HepG2 (cell line): ENCODE data around the gene ABCC3. TPM values are rescaled to one million over a fixed set of nuclear protein-coding genes. Genes with fewer than 3 reads are reported as not detected.

ENCODE experiments used
- ATAC-seq: fragments of 200-7000 bp; cut with Tn5 transposase; 3 replicates; pipeline ENCODE4 v1.9.1; 2020; ENCODE audit warnings: mild to moderate bottlenecking, moderate library complexity
- BruUV-seq: library from RNA; stranded (reverse); fragments of 400-500 nt; replicated peaks from 2 replicates; lab custom pipeline; 2021; lab: Mats Ljungman, UMichigan
- CTCF ChIA-PET: fragments of 300-600 bp; formaldehyde crosslinking; extraction: SDS; loops from one replicate; lab custom pipeline; 2021; ENCODE audit warnings: low total read pairs, inconsistent platforms, low intra/inter-chr PET ratio; lab: Yijun Ruan, JAX
- POLR2A ChIA-PET: fragments of 350-600 bp; sonication (Branson Sonifier 250); formaldehyde crosslinking; loops from one replicate; lab custom pipeline; 2020; ENCODE audit warnings: antibody characterized with exemption, inconsistent platforms; lab: Yijun Ruan, JAX
- DNase-seq: peaks from one replicate; pipeline ENCODE4 v3.0.0-alpha.2; 2015; ENCODE audit warnings: low spot score
- FAIRE-seq: peaks from 3 replicates; lab custom pipeline; 2011; peaks lifted over from hg19 to GRCh38; lab: Jason Lieb, UNC
- H2AFZ ChIP-seq: one replicate; pipeline ENCODE4 v1.6.1; 2011; ENCODE audit warnings: low read length, inconsistent platforms
- H3K27ac ChIP-seq: fragments of 300-600 bp; 3 replicates; pipeline ENCODE4 v1.8.0; 2011; ENCODE audit warnings: mixed run types, mild to moderate bottlenecking, mixed read lengths, low read length, inconsistent platforms; ENCODE audit not compliant: insufficient read depth; ENCODE audit errors: extremely low read length
- H3K27me3 ChIP-seq, 2 experiments: fragments of 200-600 bp in 1 of 2; 2 replicates in 1 of 2; 3 replicates in 1 of 2; pipeline versions ENCODE4 v1.6.0 to v1.8.0; 2011; ENCODE audit warnings: low read length in 2 of 2, mild to moderate bottlenecking in 2 of 2, moderate library complexity in 2 of 2, inconsistent platforms in 1 of 2; ENCODE audit not compliant: insufficient read depth in 2 of 2, control insufficient read depth in 1 of 2
- H3K36me3 ChIP-seq, 2 experiments: fragments of 200-600 bp in 1 of 2; replicated peaks in 1 of 2; 2 replicates in 1 of 2; 3 replicates in 1 of 2; pipeline versions ENCODE4 v1.5.1 to v1.8.0; 2011; ENCODE audit warnings: low read length in 2 of 2, inconsistent platforms in 1 of 2; ENCODE audit not compliant: insufficient read depth in 2 of 2, control insufficient read depth in 1 of 2
- H3K4me1 ChIP-seq: 2 replicates; pipeline ENCODE4 v1.5.1; 2012; ENCODE audit warnings: low read length, inconsistent platforms; ENCODE audit not compliant: insufficient read depth
- H3K4me2 ChIP-seq: 2 replicates; pipeline ENCODE4 v1.6.0; 2011; ENCODE audit warnings: low read depth, low read length, inconsistent platforms
- H3K4me3 ChIP-seq, 3 experiments: fragments of 200-600 bp in 1 of 3; sonication (generic), shearing (Covaris generic) in 1 of 3; replicated peaks in 1 of 3; 2 replicates each; pipeline ENCODE4 v1.5.1; 2011 to 2016; ENCODE audit warnings: low read length in 3 of 3, inconsistent platforms in 2 of 3, low read depth in 2 of 3, mild to moderate bottlenecking in 2 of 3, control low read depth in 1 of 3, mixed read lengths in 1 of 3; ENCODE audit not compliant: insufficient read depth in 1 of 3
- H3K79me2 ChIP-seq: one replicate; pipeline ENCODE4 v1.6.1; 2011; ENCODE audit warnings: low read length, inconsistent platforms; ENCODE audit not compliant: insufficient read depth
- H3K9ac ChIP-seq: 2 replicates; pipeline ENCODE4 v1.6.0; 2011; ENCODE audit warnings: mild to moderate bottlenecking, low read depth, low read length, inconsistent platforms; ENCODE audit not compliant: insufficient read depth
- H3K9me3 ChIP-seq: 2 replicates; pipeline ENCODE4 v1.5.1; 2012; ENCODE audit warnings: mild to moderate bottlenecking, low read length
- H4K20me1 ChIP-seq: 2 replicates; pipeline ENCODE4 v1.6.0; 2011; ENCODE audit warnings: inconsistent platforms, mild to moderate bottlenecking, low read length, moderate library complexity; ENCODE audit not compliant: insufficient read depth
- HDAC6 ChIP-seq: fragments of 200-600 bp; sonication (generic); IDR thresholded peaks from 2 replicates; pipeline ENCODE4 v1.7.0; 2017; ENCODE audit warnings: mild to moderate bottlenecking, antibody characterized with exemption, low read length, low read depth
- HIVEP1 ChIP-seq: sonication (generic); formaldehyde crosslinking; IDR thresholded peaks from 2 replicates; pipeline ENCODE4 v1.4.0; 2020; ENCODE audit warnings: mild to moderate bottlenecking, missing genetic modification reagents
- HMGXB3 ChIP-seq: sonication (generic); formaldehyde crosslinking; IDR thresholded peaks from 2 replicates; pipeline ENCODE4 v1.4.0; 2020; ENCODE audit warnings: missing genetic modification reagents, borderline replicate concordance
- NFATC3 ChIP-seq: sonication (generic); formaldehyde crosslinking; IDR thresholded peaks from 2 replicates; pipeline ENCODE4 v1.5.1; 2020; ENCODE audit warnings: mild to moderate bottlenecking, missing genetic modification reagents
- NR2F6 ChIP-seq, 2 experiments: IDR thresholded peaks; 2 replicates each; pipeline ENCODE4 v1.6.1; 2016; ENCODE audit warnings: antibody characterized with exemption in 1 of 2, mild to moderate bottlenecking in 1 of 2
- RORA ChIP-seq: sonication (generic); formaldehyde crosslinking; IDR thresholded peaks from 2 replicates; pipeline ENCODE4 v1.5.0; 2020; ENCODE audit warnings: mild to moderate bottlenecking, missing genetic modification reagents, moderate library complexity
- SAP130 ChIP-seq: IDR thresholded peaks from 2 replicates; pipeline ENCODE4 v1.6.1; 2016; ENCODE audit warnings: low read depth
- SMAD9 ChIP-seq: sonication (generic); formaldehyde crosslinking; IDR thresholded peaks from 2 replicates; pipeline ENCODE4 v1.5.1; 2020; ENCODE audit warnings: mild to moderate bottlenecking, missing genetic modification reagents
- SNAPC2 ChIP-seq: sonication (generic); formaldehyde crosslinking; IDR thresholded peaks from 2 replicates; pipeline ENCODE4 v1.8.1; 2022; ENCODE audit warnings: mild to moderate bottlenecking, missing genetic modification reagents
- ZNF235 ChIP-seq: sonication (generic); formaldehyde crosslinking; IDR thresholded peaks from 2 replicates; pipeline ENCODE4 v1.8.1; 2023; ENCODE audit warnings: mild to moderate bottlenecking, missing genetic modification reagents, borderline replicate concordance
- ZNF275 ChIP-seq: sonication (generic); formaldehyde crosslinking; IDR thresholded peaks from 2 replicates; pipeline ENCODE4 v1.8.0; 2022; ENCODE audit warnings: missing genetic modification reagents, mild to moderate bottlenecking, inconsistent platforms, borderline replicate concordance
- ZNF367 ChIP-seq: sonication (generic); formaldehyde crosslinking; IDR thresholded peaks from 2 replicates; pipeline ENCODE4 v1.4.0; 2020; ENCODE audit warnings: missing genetic modification reagents, borderline replicate concordance
- ZNF460 ChIP-seq: sonication (generic); formaldehyde crosslinking; IDR thresholded peaks from 2 replicates; pipeline ENCODE4 v1.5.1; 2020; ENCODE audit warnings: missing genetic modification reagents, mild to moderate bottlenecking, borderline replicate concordance
- ZNF605 ChIP-seq: sonication (generic); formaldehyde crosslinking; IDR thresholded peaks from 2 replicates; pipeline ENCODE4 v1.8.0; 2022; ENCODE audit warnings: mild to moderate bottlenecking, missing genetic modification reagents
- ZNF644 ChIP-seq: IDR thresholded peaks from 2 replicates; pipeline ENCODE4 v1.6.1; 2016; ENCODE audit warnings: low read depth
- WGBS: methylation state at CpG from one replicate; pipeline ENCODE4 v1.1.6; 2017; ENCODE audit warnings: low lambda C conversion rate; 5-methylcytosine and 5-hydroxymethylcytosine counted together
- in situ Hi-C: cut with HindIII; loops from 2 replicates; pipeline ENCODE4 v1.10.0; 2017; ENCODE audit warnings: low pct_unique_long_range_greater_than_20kb; ENCODE audit not compliant: extremely low pct_ligation_motif_present
- intact Hi-C: fragments of 100-400 bp; cut with micrococcal nuclease; formaldehyde crosslinking; loops from one replicate; pipeline ENCODE4 v1.10.0; 2022; ENCODE audit not compliant: unreplicated experiment
- polyA plus RNA-seq, 8 experiments: library from polyadenylated mRNA; depleted of rRNA in 3 of 8; stranded (reverse) in 7 of 8; unstranded in 1 of 8; fragments of >200 nt; fragmentation: Illumina TruSeq in 4 of 8; extraction: Trizol in 4 of 8; gene quantifications; 2 replicates each; pipeline versions ENCODE4 v1.2.1 to v1.2.3, GENCODE V29; 2011 to 2016; ENCODE audit warnings: low read depth in 4 of 8, missing spikeins in 1 of 8, mixed read lengths in 1 of 8; ENCODE audit not compliant: insufficient read depth in 1 of 8
- total RNA-seq, 5 experiments: library from RNA; depleted of rRNA; stranded (reverse); fragments of >200 nt; fragmentation: Illumina TruSeq; extraction: Trizol; gene quantifications; 2 replicates each; pipeline ENCODE4 v1.2.3, GENCODE V29; 2016; ENCODE audit warnings: low read depth in 1 of 5
- TF ChIP-seq, protein P1 (sequence below): fragments of 450-650 bp; IDR thresholded peaks from 2 replicates; pipeline ENCODE4 v1.6.1; 2016

ABCC3 gene
- total and polyA plus RNA-seq, 2 of the 13 experiments (the other 11 are each of a cell fraction or from before 2014, with no cell fraction given), result 25.2 to 50.7 TPM

DNA sequence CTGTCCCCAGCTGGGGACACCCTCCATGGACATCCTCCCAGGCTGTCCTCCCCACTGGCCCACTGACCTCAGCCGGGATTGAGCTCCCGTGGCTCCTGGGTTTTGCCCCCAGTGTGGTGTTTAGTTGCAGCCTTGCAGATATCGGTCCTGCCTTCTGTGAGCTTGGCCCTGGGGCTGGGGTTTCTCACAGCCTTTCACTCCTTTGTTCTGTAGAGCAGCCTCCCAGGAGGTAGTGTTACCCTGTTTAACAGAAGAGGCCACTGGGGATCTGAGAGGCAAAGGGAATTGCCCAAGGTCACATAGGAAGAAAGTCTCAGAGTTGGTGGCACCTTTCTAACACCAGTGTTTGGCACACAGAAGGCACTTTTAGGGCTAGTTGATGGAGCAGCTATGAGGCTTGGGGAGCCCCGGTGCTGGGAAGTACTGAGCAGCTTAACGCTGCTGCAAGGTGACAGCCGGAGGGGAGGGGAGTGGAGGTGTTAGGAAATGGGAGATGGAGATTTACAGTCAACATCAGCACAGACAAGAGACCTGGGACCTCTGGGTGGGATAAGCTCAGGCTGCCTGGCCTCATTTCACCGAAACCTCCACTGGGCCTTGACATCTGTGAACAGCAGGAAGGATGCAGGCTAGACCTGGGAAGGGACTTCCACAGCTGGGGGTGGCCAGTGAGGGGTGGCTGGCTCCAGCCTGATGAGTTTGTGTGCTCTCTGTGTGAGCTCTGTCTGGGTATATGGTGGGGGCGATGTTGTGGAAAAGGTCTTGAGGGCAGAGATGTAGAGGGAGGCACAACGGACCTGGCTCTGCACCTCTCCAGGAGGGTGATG lies 48.0 kb upstream of the ABCC3 start (continued):
- TF ChIP-seq HMGXB3 (CRISPR knock-in tag) (no peak), ZNF460 (CRISPR knock-in tag) (no peak)

DNA sequence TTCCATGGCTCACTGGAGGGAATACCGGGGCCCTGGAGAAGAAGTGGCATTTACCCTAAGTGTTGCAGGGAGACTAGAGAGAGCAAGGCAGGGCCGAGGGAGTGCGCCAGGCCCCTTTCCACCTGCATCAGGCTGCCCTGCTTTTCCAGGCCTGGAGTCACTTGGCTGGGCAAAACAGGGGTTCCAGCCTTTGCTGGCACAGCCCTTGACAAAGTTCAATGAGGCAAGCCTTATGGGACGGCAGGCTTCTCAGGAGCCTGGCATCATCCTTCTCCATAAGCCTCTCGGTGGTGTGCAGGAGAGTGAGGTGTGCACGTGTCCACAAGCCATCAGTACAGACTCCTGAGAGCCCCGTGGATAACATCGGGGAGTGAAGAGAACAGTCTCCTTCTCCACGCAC lies 47.1 kb upstream of the ABCC3 start:
- WGBS, result 44% methylated on average over 8 of the region's 9 CpGs
- intact Hi-C loops (no loop called here), in situ Hi-C loops (no loop called here)
- Histone ChIP-seq H3K27ac (no peak overlapping the region), H3K4me2 (no peak overlapping the region), H4K20me1 (no peaks in the 10 kb centered on the region), H3K9me3 (no peaks in the 10 kb centered on the region), H2AFZ (no peak overlapping the region), H3K9ac (no peak overlapping the region), H3K79me2 (no peaks in the 10 kb centered on the region), H3K27me3 (peaks cover 36 to 96% of the 10 kb centered on the region in 2 experiments), H3K4me3 (no peak overlapping the region), H3K36me3 (no peaks in the 10 kb centered on the region), H3K4me1 (peaks cover 21% of the 10 kb centered on the region)
- ChIA-PET POLR2A (no interaction called here), CTCF (no interaction called here)
- BruUV-seq, result no TSS peak
- DNase-seq (no peak), ATAC-seq (no peak), FAIRE-seq (no peak)
- TF ChIP-seq ZNF367 (CRISPR knock-in tag) (no peak), ZNF605 (CRISPR knock-in tag) (no peak), SNAPC2 (no peak), HIVEP1 (CRISPR knock-in tag) (no peak), NFATC3 (CRISPR knock-in tag) (no peak), ZNF644 (CRISPR knock-in tag) (no peak), HDAC6 (no peak), ZNF235 (CRISPR knock-in tag) (no peak), NR2F6 (IDR thresholded peaks at IDR 0.05) (no peak), NR2F6 (CRISPR knock-in tag; IDR thresholded peaks at IDR 0.05) (no peak), ZNF275 (CRISPR knock-in tag) (no peak), RORA (CRISPR knock-in tag) (no peak), SMAD9 (CRISPR knock-in tag) (no peak), SAP130 (CRISPR knock-in tag) (no peak)
- TF ChIP-seq, protein P1, sequence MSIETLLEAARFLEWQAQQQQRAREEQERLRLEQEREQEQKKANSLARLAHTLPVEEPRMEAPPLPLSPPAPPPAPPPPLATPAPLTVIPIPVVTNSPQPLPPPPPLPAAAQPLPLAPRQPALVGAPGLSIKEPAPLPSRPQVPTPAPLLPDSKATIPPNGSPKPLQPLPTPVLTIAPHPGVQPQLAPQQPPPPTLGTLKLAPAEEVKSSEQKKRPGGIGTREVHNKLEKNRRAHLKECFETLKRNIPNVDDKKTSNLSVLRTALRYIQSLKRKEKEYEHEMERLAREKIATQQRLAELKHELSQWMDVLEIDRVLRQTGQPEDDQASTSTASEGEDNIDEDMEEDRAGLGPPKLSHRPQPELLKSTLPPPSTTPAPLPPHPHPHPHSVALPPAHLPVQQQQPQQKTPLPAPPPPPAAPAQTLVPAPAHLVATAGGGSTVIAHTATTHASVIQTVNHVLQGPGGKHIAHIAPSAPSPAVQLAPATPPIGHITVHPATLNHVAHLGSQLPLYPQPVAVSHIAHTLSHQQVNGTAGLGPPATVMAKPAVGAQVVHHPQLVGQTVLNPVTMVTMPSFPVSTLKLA, result no peak
